Measurements from ENCODE around the gene TOX2.

GRCh38 chr20:44050925-44051660, 136.4 kb downstream of the TOX2 start:
- TF ChIP-seq, protein P1, sequence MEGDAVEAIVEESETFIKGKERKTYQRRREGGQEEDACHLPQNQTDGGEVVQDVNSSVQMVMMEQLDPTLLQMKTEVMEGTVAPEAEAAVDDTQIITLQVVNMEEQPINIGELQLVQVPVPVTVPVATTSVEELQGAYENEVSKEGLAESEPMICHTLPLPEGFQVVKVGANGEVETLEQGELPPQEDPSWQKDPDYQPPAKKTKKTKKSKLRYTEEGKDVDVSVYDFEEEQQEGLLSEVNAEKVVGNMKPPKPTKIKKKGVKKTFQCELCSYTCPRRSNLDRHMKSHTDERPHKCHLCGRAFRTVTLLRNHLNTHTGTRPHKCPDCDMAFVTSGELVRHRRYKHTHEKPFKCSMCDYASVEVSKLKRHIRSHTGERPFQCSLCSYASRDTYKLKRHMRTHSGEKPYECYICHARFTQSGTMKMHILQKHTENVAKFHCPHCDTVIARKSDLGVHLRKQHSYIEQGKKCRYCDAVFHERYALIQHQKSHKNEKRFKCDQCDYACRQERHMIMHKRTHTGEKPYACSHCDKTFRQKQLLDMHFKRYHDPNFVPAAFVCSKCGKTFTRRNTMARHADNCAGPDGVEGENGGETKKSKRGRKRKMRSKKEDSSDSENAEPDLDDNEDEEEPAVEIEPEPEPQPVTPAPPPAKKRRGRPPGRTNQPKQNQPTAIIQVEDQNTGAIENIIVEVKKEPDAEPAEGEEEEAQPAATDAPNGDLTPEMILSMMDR (IDR thresholded peaks at IDR 0.05): no peak
- TF ChIP-seq SIN3A (IDR thresholded peaks at IDR 0.05; ENCODE audit: borderline replicate concordance, insufficient read depth, low read depth, low read length): no peak
- no peak for TF ChIP-seq POLR2AphosphoS5 (IDR thresholded peaks at IDR 0.05; ENCODE audit: low read depth, low read length)

All from Panc1 (cell line).